Liver (tissue), 9 donors: ENCODE measurements around the gene DFFB. TPM values are rescaled to one million over a fixed set of nuclear protein-coding genes. Genes with fewer than 3 reads are reported as not detected.

Experiments used
- DNase-seq: peaks from one replicate; pipeline ENCODE4 v3.0.0-alpha.2; 2017; ENCODE audit warnings: low spot score
- H3K27ac ChIP-seq, 2 donors: one replicate each; pipeline ENCODE4 v1.7.0; 2013; ENCODE audit warnings: inconsistent platforms in 2 of 2, low read length in 2 of 2, control low read depth in 1 of 2, low read depth in 1 of 2, mild to moderate bottlenecking in 1 of 2
- H3K27me3 ChIP-seq, 4 donors: one replicate each; pipeline versions ENCODE4 v1.6.1 to v1.7.0; 2013; ENCODE audit warnings: low read length in 3 of 4, inconsistent platforms in 1 of 4, mild to moderate bottlenecking in 1 of 4, moderate library complexity in 1 of 4; ENCODE audit not compliant: control insufficient read depth in 4 of 4, insufficient read depth in 4 of 4
- H3K36me3 ChIP-seq, 4 donors: one replicate each; pipeline versions ENCODE4 v1.6.1 to v1.7.0; 2013; ENCODE audit warnings: low read length in 3 of 4, mild to moderate bottlenecking in 3 of 4, low read depth in 1 of 4, moderate library complexity in 1 of 4; ENCODE audit not compliant: control insufficient read depth in 4 of 4, insufficient read depth in 3 of 4
- H3K4me1 ChIP-seq, 4 donors: one replicate each; pipeline versions ENCODE4 v1.6.1 to v1.7.0; 2013; ENCODE audit warnings: low read length in 3 of 4, mild to moderate bottlenecking in 3 of 4, moderate library complexity in 1 of 4; ENCODE audit not compliant: control insufficient read depth in 4 of 4, insufficient read depth in 4 of 4
- H3K4me3 ChIP-seq, 3 donors: one replicate each; pipeline versions ENCODE4 v1.6.1 to v1.7.0; 2013; ENCODE audit warnings: low read length in 3 of 3, control low read depth in 1 of 3, low read depth in 1 of 3, mild to moderate bottlenecking in 1 of 3
- H3K9ac ChIP-seq, 2 donors: one replicate each; pipeline ENCODE4 v1.7.0; 2013; ENCODE audit warnings: low read length in 2 of 2, mild to moderate bottlenecking in 2 of 2, moderate library complexity in 2 of 2, control low read depth in 1 of 2, low read depth in 1 of 2
- H3K9me3 ChIP-seq, 4 donors: one replicate each; pipeline versions ENCODE4 v1.6.1 to v1.7.0; 2013; ENCODE audit warnings: low read length in 3 of 4; ENCODE audit not compliant: control insufficient read depth in 4 of 4
- ATF3 ChIP-seq: IDR thresholded peaks from 2 replicates; pipeline ENCODE4 v1.6.1; 2016; ENCODE audit warnings: antibody characterized with exemption
- CTCF ChIP-seq: fragments of 150-350 bp; IDR thresholded peaks from 2 replicates; pipeline ENCODE4 v1.5.1; 2017; ENCODE audit warnings: improper control_type of control experiment, low read depth, low read length; ENCODE audit not compliant: missing input control
- EGR1 ChIP-seq, 2 donors: IDR thresholded peaks; 2 replicates each; pipeline ENCODE4 v1.6.1; 2016 to 2018; ENCODE audit warnings: antibody characterized with exemption in 2 of 2, low read depth in 2 of 2
- FOXA1 ChIP-seq: IDR thresholded peaks from 2 replicates; pipeline ENCODE4 v1.6.1; 2016; ENCODE audit warnings: antibody characterized with exemption
- FOXA2 ChIP-seq: IDR thresholded peaks from 2 replicates; pipeline ENCODE4 v1.6.1; 2016; ENCODE audit warnings: antibody characterized with exemption
- GABPA ChIP-seq, 2 donors: IDR thresholded peaks in 1 of 2; conservative IDR thresholded peaks in 1 of 2; 2 replicates each; pipeline ENCODE4 v1.6.1; 2016; ENCODE audit warnings: antibody characterized with exemption in 2 of 2, mild to moderate bottlenecking in 1 of 2, moderate library complexity in 1 of 2
- HNF4A ChIP-seq, 2 donors: conservative IDR thresholded peaks; 2 replicates each; pipeline ENCODE4 v1.6.1; 2016; ENCODE audit warnings: antibody characterized with exemption in 2 of 2, mild to moderate bottlenecking in 2 of 2
- JUND ChIP-seq, 2 donors: IDR thresholded peaks; 2 replicates each; pipeline ENCODE4 v1.6.1; 2016; ENCODE audit warnings: antibody characterized with exemption in 2 of 2
- NR2F2 ChIP-seq: IDR thresholded peaks from 2 replicates; pipeline ENCODE4 v1.6.1; 2016; ENCODE audit warnings: antibody characterized with exemption
- RAD21 ChIP-seq, 2 donors: IDR thresholded peaks; 2 replicates each; pipeline ENCODE4 v1.6.1; 2016; ENCODE audit warnings: antibody characterized with exemption in 2 of 2, mild to moderate bottlenecking in 2 of 2
- REST ChIP-seq: IDR thresholded peaks from 2 replicates; pipeline ENCODE4 v1.6.1; 2016; ENCODE audit warnings: antibody characterized with exemption, mild to moderate bottlenecking
- RXRA ChIP-seq, 2 donors: IDR thresholded peaks; 2 replicates each; pipeline ENCODE4 v1.6.1; 2017 to 2018; ENCODE audit warnings: antibody characterized with exemption in 2 of 2, mild to moderate bottlenecking in 1 of 2
- TAF1 ChIP-seq: conservative IDR thresholded peaks from 2 replicates; pipeline ENCODE4 v1.6.1; 2016; ENCODE audit warnings: antibody characterized with exemption, mild to moderate bottlenecking
- YY1 ChIP-seq: IDR thresholded peaks from 2 replicates; pipeline ENCODE4 v1.6.1; 2016; ENCODE audit warnings: antibody characterized with exemption, mild to moderate bottlenecking
- ZBTB33 ChIP-seq: IDR thresholded peaks from 2 replicates; pipeline ENCODE4 v1.6.1; 2016; ENCODE audit warnings: antibody characterized with exemption
- WGBS: extraction: QIAGEN DNeasy Blood & Tissue Kit; methylation state at CpG from one replicate; pipeline ENCODE4 v1.1.7; 2013; 5-methylcytosine and 5-hydroxymethylcytosine counted together
- polyA plus RNA-seq, 2 donors: library from polyadenylated mRNA; stranded (reverse) in 1 of 2; unstranded in 1 of 2; fragments of 200-250 nt in 1 of 2; fragments of >200 nt in 1 of 2; fragmentation: Nextera tagmentation in 1 of 2; extraction: Ambion mirVana in 1 of 2; gene quantifications; one replicate each; pipeline versions ENCODE4 v1.2.1 to v1.2.3, GENCODE V29; 2013 to 2015
- total RNA-seq, 2 donors: library from RNA; depleted of rRNA; stranded (reverse); fragments of >200 nt; gene quantifications; one replicate each; pipeline ENCODE4 v1.2.3, GENCODE V29; 2014
- donor health status: healthy.
- donor health status: healthy.
- donor health status: healthy.
- donor health status: healthy.
- donor health status: healthy.

DFFB gene
- total and polyA plus RNA-seq, 4 donors = 0.92 to 6.1 (median 2.9) TPM

- H3K4me3 ChIP-seq = peak overlapping the region; percentile 91 to 98 (median 93)
- H3K9ac ChIP-seq = peak overlapping the region; percentile 42 to 72
- no peaks in the 10 kb centered on the region for H3K9me3 ChIP-seq
- no peak for DNase-seq
- 4% methylated on average over 21 of the region's 21 CpGs for WGBS
- TF ChIP-seq FOXA1 (no peak), ATF3 (no peak), GABPA (IDR thresholded peaks at IDR 0.05 in 1 of 2, conservative IDR thresholded peaks at IDR 0.05 in 1 of 2) (no peak), YY1 (no peak), CTCF (no peak), FOXA2 (no peak), RAD21 (IDR thresholded peaks at IDR 0.05) (no peak), EGR1 (IDR thresholded peaks at IDR 0.05; ENCODE audit: low read depth in 2 of 2) (no peak), RXRA (IDR thresholded peaks at IDR 0.05) (no peak), NR2F2 (no peak), REST (no peak), ZBTB33 (no peak)
- peak overlapping the region; percentile 70 to 76 for H3K27ac ChIP-seq
- H3K36me3 ChIP-seq = no peaks in the 10 kb centered on the region
- H3K27me3 ChIP-seq = no peaks in the 10 kb centered on the region
- H3K4me1 ChIP-seq = peaks cover 17 to 20% (median 19%) of the 10 kb centered on the region in 4 donors
These were observed 484 bp downstream of the DFFB start for GRCh38 chr1:3857791-3858129.

- TF ChIP-seq TAF1 (no peak), FOXA2 (no peak), RXRA (IDR thresholded peaks at IDR 0.05) (no peak), ZBTB33 (no peak), HNF4A (conservative IDR thresholded peaks at IDR 0.05) (no peak), FOXA1 (no peak), REST (no peak), JUND (IDR thresholded peaks at IDR 0.05) (no peak), EGR1 (IDR thresholded peaks at IDR 0.05; ENCODE audit: low read depth in 2 of 2) (no peak)
- Histone ChIP-seq H3K4me1 (peaks cover 17 to 20% (median 19%) of the 10 kb centered on the region in 4 donors), H3K27me3 (no peaks in the 10 kb centered on the region), H3K4me3 (peak overlapping the region; percentile 91 to 98 (median 93)), H3K27ac (no peak overlapping the region), H3K9ac (no peak overlapping the region), H3K9me3 (no peaks in the 10 kb centered on the region), H3K36me3 (no peaks in the 10 kb centered on the region)
- DNase-seq = no peak
- WGBS = 69% methylated on average over 34 of the region's 34 CpGs
These were observed 1.1 kb downstream of the DFFB start for GRCh38 chr1:3858231-3858981.
